T47D (cell line): ENCODE data around the gene APOB.
"Not testable (repeated sequence)": the region's sequence is repeated elsewhere in the genome, so short reads cannot be mapped to it uniquely, and the experiment has no call there.

Source experiments
- DNase-seq, 2 experiments: peaks; one replicate each; pipeline versions ENCODE4 v3.0.0 to v3.0.0-alpha.2; 2011 to 2012; ENCODE audit warnings: low read depth in 1 of 2, low spot score in 1 of 2
- JUND ChIP-seq: IDR thresholded peaks from 2 replicates; pipeline ENCODE4 v1.6.1; 2012; ENCODE audit warnings: low read depth
- in situ Hi-C: cut with HindIII; loops from 2 replicates; pipeline ENCODE4 v1.10.0; 2016; ENCODE audit warnings: low sequenced_read_pairs, low pct_unique_long_range_greater_than_20kb

APOB gene

DNA sequence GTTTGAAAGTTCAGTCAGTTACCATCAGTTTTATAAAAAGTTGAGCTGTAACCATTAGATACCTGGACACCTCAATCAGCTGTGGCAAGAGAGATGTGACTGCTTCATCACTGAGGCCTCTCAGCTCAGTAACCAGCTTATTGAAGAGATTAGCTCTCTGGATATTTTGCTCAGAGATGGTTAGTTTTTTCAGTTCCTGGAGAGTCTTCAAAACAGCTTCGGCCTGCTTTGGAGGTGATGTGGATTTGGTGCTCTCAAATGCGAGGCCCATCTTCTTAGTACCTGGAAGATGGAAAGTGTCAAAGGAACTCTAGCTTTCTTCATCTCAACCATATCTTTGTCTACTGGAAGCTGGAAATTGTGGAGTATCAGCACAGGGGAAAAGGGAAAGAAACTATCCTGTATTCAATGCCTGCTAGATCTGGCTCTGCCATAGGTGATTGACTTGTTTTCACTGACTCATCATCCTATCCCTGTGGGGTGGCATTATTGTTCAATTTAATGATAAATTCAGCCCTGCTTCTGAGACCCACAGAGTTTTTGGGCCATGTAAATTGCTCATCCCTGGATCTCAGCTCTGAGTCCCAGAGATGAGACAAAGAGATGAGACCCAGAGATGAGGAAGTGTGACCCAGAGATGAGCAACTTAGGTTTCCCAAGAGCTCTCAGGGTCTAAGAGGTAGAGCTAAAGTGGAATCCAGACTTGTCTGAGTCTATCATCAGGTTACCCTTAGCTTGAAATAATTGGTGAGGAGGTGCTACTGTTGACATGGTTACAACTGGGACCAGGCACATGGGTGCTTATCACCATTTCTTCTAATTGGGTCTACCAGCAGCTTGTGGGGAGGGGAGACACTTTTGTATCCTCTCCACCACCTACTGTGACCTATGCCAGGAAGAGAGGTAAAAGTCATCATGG, 10.4 kb downstream of the APOB start:
- in situ Hi-C loops: no loop called here
- TF ChIP-seq JUND: no peak

GRCh38 chr2:21032338-21033236, 11.3 kb downstream of the APOB start:
- in situ Hi-C loops: no loop called here
- no peak for DNase-seq
- no peak for TF ChIP-seq JUND

More for the DNA sequence above, 10.4 kb downstream of the APOB start:
- no peak for DNase-seq

DNA sequence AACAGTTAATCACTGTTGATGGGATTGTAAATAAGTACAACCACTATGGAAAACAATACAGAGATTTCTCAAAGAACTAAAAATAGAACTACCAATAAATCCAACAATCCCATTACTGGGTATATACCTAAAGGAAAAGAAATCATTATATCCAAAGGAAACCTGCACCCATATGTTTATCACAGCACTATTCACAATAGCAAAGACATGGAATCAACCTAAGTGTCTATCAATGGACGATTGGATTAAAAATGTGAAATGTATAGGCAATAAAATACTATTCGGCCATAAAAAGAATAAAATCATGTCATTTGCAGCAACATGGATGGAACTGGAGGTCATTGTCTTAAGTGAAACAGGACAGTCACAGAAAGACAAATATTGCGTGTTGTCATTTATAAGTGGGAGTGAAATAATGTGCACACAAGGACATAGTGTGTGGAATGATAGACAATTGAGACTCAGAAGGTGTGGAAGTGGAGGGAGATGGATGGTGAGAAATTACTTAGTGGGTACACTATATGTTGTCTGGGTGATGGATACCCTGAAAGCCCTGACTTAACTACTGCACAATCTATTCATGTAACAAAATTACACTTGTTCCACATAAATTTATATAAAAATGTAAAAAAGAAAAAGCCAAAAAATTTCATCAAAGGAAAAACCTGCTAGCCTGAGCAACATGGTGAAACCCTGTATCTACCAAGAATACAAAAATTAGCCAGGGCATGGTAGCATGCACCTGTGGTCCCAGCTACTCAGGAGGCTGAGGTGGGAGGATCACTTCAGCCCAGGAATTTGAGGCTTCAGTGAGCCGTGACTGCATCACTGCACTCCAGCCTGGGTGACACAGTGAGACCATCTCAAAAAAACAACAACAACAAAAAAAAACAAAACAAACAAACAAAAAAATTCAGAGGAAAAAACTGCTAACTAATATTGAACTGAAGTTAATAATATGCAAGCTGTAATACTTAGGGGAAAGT, 12.6 kb downstream of the APOB start:
- TF ChIP-seq JUND: no peak
- in situ Hi-C loops: no loop called here
- DNase-seq: no peak

GRCh38 chr2:21029519-21029918, 14.4 kb downstream of the APOB start:
- TF ChIP-seq JUND: no peak
- no peak for DNase-seq
- in situ Hi-C loops: no loop called here

DNA sequence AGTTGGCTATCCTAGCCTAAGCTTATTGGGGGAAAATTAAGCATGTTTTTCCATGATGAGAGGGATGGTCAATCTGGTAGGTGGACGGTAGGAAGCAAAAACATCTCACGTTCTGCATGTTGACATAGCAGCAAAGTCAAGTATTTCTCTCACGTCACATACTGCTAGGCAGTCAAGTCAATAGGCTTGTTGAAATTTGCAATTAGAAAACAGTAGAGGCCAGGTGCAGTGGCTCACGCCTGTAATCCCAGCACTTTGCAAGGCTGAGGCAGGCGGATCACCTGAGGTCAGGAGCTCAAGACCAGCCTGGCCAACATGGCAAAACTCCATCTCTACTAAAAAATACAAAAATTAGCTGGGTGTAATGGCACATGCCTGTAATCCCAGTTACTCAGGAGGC, 14.9 kb downstream of the APOB start:
- in situ Hi-C loops, DNase-seq: not testable (repeated sequence)

- DNase-seq: no peak
- no peak for TF ChIP-seq JUND
- in situ Hi-C loops: no loop called here
Observed at GRCh38 chr2:21028021-21028947, 15.6 kb downstream of the APOB start.

DNA sequence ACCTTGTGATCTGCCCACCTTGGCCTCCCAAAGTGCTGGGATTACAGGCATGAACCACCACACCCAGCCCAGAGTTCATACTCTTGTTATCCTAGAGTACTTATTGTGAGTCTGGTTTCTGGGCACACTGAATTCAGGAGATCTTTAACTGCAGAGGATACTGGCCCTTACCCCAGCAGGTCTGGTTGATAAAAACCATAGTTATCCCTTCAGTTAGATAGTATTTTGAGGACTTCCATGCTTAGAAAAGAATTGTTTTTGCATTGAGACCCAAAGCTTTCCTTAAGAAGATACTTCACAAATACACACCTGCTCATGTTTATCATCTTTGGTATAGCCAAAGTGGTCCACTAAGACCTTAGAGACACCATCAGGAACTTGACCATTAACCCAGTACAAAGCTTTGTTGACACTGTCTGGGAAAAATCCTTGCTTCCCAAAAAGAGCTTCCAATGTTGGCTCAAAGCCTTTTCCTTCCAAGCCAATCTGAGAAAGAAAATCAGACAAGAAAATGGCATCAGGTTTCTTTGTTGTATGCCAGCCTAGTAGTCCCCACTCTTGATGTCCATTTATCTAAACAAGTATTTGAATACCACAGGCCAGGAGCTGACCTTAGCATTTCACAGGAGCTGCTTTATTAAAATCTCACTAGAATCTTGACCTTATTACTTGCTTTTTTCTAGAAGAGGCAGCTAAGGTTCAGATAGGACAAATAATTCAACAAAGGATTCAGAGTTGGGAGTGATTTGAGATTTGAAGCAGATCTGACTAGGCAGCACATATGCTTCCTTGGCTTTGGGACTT, 17.2 kb downstream of the APOB start:
- DNase-seq: no peak
- no peak for TF ChIP-seq JUND
- in situ Hi-C loops: no loop called here

- TF ChIP-seq JUND: no peak
- DNase-seq: no peak
- in situ Hi-C loops: no loop called here
Observed at GRCh38 chr2:21025690-21026478, 18.0 kb downstream of the APOB start.

DNA sequence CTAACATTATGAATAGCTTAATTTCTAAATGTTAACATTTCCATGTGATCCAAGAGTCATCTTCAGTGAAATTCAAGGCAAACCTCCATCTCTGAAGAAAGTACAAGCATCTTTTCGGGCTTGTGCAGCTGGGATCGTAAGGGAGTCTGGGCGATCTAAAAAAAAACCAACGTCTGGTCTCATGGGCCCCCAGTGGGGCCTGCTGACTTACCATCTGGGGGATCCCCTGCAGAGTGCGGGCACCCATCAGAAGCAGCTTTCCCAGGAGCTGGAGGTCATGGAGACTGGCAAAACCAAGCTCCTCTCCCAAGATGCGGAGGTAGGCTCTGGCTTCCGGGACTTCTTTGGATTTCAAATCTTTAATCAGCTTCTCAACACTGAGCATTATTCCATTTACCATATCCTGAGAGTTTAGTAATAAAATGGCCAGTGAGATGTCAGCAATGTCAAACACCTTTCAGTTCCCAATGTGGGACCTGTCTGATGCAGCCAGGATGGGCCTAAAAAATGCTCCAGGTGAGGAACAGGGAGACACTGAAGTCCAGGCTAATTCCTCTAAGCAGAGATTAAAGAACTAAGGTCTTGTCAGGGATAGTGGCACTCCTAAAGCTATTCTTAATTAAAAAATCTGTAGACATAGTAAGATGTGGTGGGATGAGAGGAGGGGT, 19.0 kb downstream of the APOB start:
- TF ChIP-seq JUND: no peak
- no peak for DNase-seq
- in situ Hi-C loops: no loop called here
